HL-60 (cell line): ENCODE data around the gene LRRK1.

Source experiments
- DNase-seq, 2 experiments: peaks; one replicate each; pipeline ENCODE4 v3.0.0-alpha.2; 2010 to 2020; ENCODE audit warnings: low read depth in 1 of 2, low spot score in 1 of 2
- H3K27ac ChIP-seq: fragments of 250-450 bp; sonication (Bioruptor Pico); replicated peaks from 2 replicates; pipeline ENCODE4 v1.5.1; 2020; ENCODE audit warnings: mild to moderate bottlenecking, moderate library complexity
- H3K27me3 ChIP-seq: fragments of 250-450 bp; sonication (Bioruptor Pico); 2 replicates; pipeline ENCODE4 v1.5.1; 2021; ENCODE audit warnings: mild to moderate bottlenecking, moderate library complexity; ENCODE audit not compliant: insufficient read depth, poor library complexity, severe bottlenecking
- H3K4me3 ChIP-seq: replicated peaks from 2 replicates; pipeline ENCODE4 v1.5.1; 2011; ENCODE audit warnings: mild to moderate bottlenecking, control low read depth, low read length; ENCODE audit not compliant: insufficient read depth
- CTCF ChIP-seq: IDR thresholded peaks from one replicate; pipeline ENCODE4 v1.5.1; 2011; ENCODE audit warnings: low read length, control low read depth, inconsistent platforms; ENCODE audit not compliant: insufficient read depth
- GABPA ChIP-seq: IDR thresholded peaks from 2 replicates; pipeline ENCODE4 v1.6.1; 2012; ENCODE audit warnings: low read depth
- POLR2AphosphoS5 ChIP-seq: IDR thresholded peaks from 2 replicates; pipeline ENCODE4 v1.6.1; 2012; ENCODE audit warnings: low read depth
- REST ChIP-seq: IDR thresholded peaks from 2 replicates; pipeline ENCODE4 v1.6.1; 2012; ENCODE audit warnings: low read depth; ENCODE audit not compliant: insufficient replicate concordance
- SPI1 ChIP-seq: IDR thresholded peaks from 2 replicates; pipeline ENCODE4 v1.6.1; 2012; ENCODE audit warnings: low read depth, mild to moderate bottlenecking, borderline replicate concordance

Gene LRRK1

GRCh38 chr15:101022306-101022705 is 103.1 kb downstream of the LRRK1 start:
- DNase-seq: no peak
- no peak for TF ChIP-seq CTCF
- TF ChIP-seq GABPA: no peak
- no peak for TF ChIP-seq REST
- no peak for TF ChIP-seq POLR2AphosphoS5
- no peak for TF ChIP-seq SPI1
- Histone ChIP-seq H3K27me3 (no peaks in the 10 kb centered on the region), H3K27ac (no peak overlapping the region), H3K4me3 (no peak overlapping the region)

- Histone ChIP-seq H3K27me3 (no peaks in the 10 kb centered on the region), H3K27ac (no peak overlapping the region), H3K4me3 (no peak overlapping the region)
- no peak for TF ChIP-seq GABPA
- DNase-seq: no peak
Measured at GRCh38 chr15:101022876-101023275, 103.7 kb downstream of the LRRK1 start.

- no peak for DNase-seq
- 0 out of 2 replicates have a peak overlapping the region, but pooled peaks have one; percentile 3 for H3K27ac ChIP-seq
Measured at GRCh38 chr15:101023501-101024072, 104.4 kb downstream of the LRRK1 start.

More at GRCh38 chr15:101023501-101024072, 104.4 kb downstream of the LRRK1 start:
- no peak for TF ChIP-seq POLR2AphosphoS5
- TF ChIP-seq GABPA: no peak
- no peak for TF ChIP-seq REST
- TF ChIP-seq SPI1: no peak
- no peak for TF ChIP-seq CTCF
- Histone ChIP-seq H3K4me3 (no peak overlapping the region), H3K27me3 (no peaks in the 10 kb centered on the region)
